HG03558 (cell line): ENCODE measurements around the gene DRC3.

Experiments used
- ATAC-seq: cut with Tn5 transposase; IDR thresholded peaks from one replicate; pipeline ENCODE4 v1.9.1; 2021; ENCODE audit warnings: moderate number of reproducible peaks; ENCODE audit not compliant: unreplicated experiment; ENCODE audit errors: extremely low read depth

The DRC3 gene

GRCh38 chr17:17963694-17964436 is 8.8 kb upstream of the DRC3 start:
- ATAC-seq = no peak

- no peak for ATAC-seq
Observed at GRCh38 chr17:17964710-17965109, 8.0 kb upstream of the DRC3 start.

- no peak for ATAC-seq
Observed at GRCh38 chr17:17965152-17965721, 7.4 kb upstream of the DRC3 start.

- no peak for ATAC-seq
Observed at GRCh38 chr17:17966399-17966798, 6.3 kb upstream of the DRC3 start.

GRCh38 chr17:17970699-17971430 is 1.8 kb upstream of the DRC3 start:
- no peak for ATAC-seq

- ATAC-seq = no peak
Observed at GRCh38 chr17:17971431-17972125, 1.1 kb upstream of the DRC3 start.

GRCh38 chr17:17972952-17973254 is 241 bp downstream of the DRC3 start:
- ATAC-seq = no peak

- no peak for ATAC-seq
Observed at GRCh38 chr17:17975436-17975835, 2.8 kb downstream of the DRC3 start.

- ATAC-seq = no peak
Observed at GRCh38 chr17:17976931-17977570, 4.4 kb downstream of the DRC3 start.

GRCh38 chr17:17978481-17979424 is 6.1 kb downstream of the DRC3 start:
- ATAC-seq = no peak

- no peak for ATAC-seq
Observed at GRCh38 chr17:17979778-17980177, 7.1 kb downstream of the DRC3 start.

GRCh38 chr17:17981330-17981729 is 8.7 kb downstream of the DRC3 start:
- ATAC-seq = no peak

GRCh38 chr17:17982801-17983200 is 10.1 kb downstream of the DRC3 start:
- ATAC-seq = no peak

GRCh38 chr17:17983376-17983775 is 10.7 kb downstream of the DRC3 start:
- no peak for ATAC-seq

- ATAC-seq = no peak
Observed at GRCh38 chr17:17983776-17984175, 11.1 kb downstream of the DRC3 start.

GRCh38 chr17:17985153-17985552 is 12.5 kb downstream of the DRC3 start:
- no peak for ATAC-seq

- ATAC-seq = no peak
Observed at GRCh38 chr17:17985555-17985954, 12.9 kb downstream of the DRC3 start.

- no peak for ATAC-seq
Observed at GRCh38 chr17:17987187-17987896, 14.7 kb downstream of the DRC3 start.

- ATAC-seq = no peak
Observed at GRCh38 chr17:17987901-17988300, 15.2 kb downstream of the DRC3 start.
